Gastroesophageal sphincter (tissue), 3 donors: Measurements from ENCODE around the gene STING1.

Source experiments
- EP300 ChIP-seq: sonication (generic); formaldehyde crosslinking; IDR thresholded peaks from one replicate; pipeline ENCODE4 v1.6.1; 2017; ENCODE audit warnings: antibody characterized with exemption, mild to moderate bottlenecking
- POLR2A ChIP-seq, 2 donors: fragments of 450-650 bp; IDR thresholded peaks; one replicate each; pipeline ENCODE4 v1.6.1; 2017; ENCODE audit warnings: antibody characterized with exemption in 2 of 2, mild to moderate bottlenecking in 2 of 2, moderate library complexity in 1 of 2
- POLR2AphosphoS5 ChIP-seq: sonication (generic); formaldehyde crosslinking; IDR thresholded peaks from one replicate; pipeline ENCODE4 v1.6.1; 2017; ENCODE audit warnings: antibody characterized with exemption
- TF ChIP-seq, protein P1 (sequence below), 4 experiments: fragments of 200-600 bp in 2 of 4; fragments of 450-650 bp in 2 of 4; sonication (generic) in 1 of 4; IDR thresholded peaks; one replicate each; pipeline ENCODE4 v1.5.1; 2017 to 2019; ENCODE audit warnings: antibody characterized with exemption in 4 of 4, mild to moderate bottlenecking in 2 of 4, moderate library complexity in 2 of 4

DNA sequence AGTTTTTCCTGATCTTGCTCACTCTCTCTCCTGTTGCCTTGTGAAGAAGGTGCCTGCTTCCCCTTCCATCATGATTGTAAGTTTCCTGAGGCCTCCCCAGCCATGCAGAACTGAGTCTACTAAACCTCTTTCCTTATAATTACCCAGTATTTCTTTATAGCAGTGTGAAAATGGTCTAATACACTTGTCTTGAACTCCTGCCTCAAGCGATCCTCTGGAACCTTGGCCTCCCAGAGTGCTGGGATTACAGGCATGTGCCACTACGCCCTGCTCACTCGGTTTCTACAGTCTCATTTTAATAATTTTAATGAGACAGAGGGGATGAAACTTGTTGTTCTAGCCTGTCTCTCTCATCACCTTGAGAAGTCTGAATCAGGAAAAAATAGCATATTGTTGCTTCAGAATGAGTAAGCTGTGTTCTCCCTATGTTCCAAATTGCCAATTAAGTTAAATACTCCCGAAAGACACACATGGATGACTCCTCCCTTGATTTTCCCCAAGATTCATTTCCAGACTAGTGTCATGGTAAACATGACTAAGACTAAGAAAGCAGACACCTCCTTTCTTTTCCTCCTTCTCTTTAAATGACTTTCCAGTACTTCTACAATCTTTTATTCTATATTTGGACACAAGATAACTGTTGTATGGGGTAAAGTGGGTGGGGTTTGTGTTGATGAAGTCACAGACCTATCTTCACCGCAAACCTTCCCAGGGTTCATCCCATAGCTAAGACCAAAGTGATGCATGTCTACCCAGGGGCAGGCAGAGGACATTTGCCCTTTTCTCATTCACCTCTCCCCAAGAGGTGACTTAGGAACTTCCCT lies 35.4 kb downstream of the STING1 start:
- TF ChIP-seq, protein P1, sequence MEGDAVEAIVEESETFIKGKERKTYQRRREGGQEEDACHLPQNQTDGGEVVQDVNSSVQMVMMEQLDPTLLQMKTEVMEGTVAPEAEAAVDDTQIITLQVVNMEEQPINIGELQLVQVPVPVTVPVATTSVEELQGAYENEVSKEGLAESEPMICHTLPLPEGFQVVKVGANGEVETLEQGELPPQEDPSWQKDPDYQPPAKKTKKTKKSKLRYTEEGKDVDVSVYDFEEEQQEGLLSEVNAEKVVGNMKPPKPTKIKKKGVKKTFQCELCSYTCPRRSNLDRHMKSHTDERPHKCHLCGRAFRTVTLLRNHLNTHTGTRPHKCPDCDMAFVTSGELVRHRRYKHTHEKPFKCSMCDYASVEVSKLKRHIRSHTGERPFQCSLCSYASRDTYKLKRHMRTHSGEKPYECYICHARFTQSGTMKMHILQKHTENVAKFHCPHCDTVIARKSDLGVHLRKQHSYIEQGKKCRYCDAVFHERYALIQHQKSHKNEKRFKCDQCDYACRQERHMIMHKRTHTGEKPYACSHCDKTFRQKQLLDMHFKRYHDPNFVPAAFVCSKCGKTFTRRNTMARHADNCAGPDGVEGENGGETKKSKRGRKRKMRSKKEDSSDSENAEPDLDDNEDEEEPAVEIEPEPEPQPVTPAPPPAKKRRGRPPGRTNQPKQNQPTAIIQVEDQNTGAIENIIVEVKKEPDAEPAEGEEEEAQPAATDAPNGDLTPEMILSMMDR (IDR thresholded peaks at IDR 0.05): no peak
- TF ChIP-seq POLR2AphosphoS5 (no peak), POLR2A (IDR thresholded peaks at IDR 0.05) (no peak), EP300 (no peak)
